Glomerular endothelial cell (primary cell): ENCODE measurements around the gene SMAGP. TPM values are rescaled to one million over a fixed set of nuclear protein-coding genes. Genes with fewer than 3 reads are reported as not detected.
"Not testable (repeated sequence)": the region's sequence is repeated elsewhere in the genome, so short reads cannot be mapped to it uniquely, and the experiment has no call there.

Experiments used
- DNase-seq: peaks from one replicate; pipeline ENCODE4 v3.0.0-alpha.2; 2011; ENCODE audit warnings: low read depth, low spot score; ENCODE audit errors: extremely low read depth
- total RNA-seq: library from RNA; depleted of rRNA; stranded (reverse); fragments of >200 nt; gene quantifications from 2 replicates; pipeline ENCODE4 v1.2.3, GENCODE V29; 2015

Gene SMAGP
- total RNA-seq, 1 donor from 2014 or later, result 15.4 TPM

DNA sequence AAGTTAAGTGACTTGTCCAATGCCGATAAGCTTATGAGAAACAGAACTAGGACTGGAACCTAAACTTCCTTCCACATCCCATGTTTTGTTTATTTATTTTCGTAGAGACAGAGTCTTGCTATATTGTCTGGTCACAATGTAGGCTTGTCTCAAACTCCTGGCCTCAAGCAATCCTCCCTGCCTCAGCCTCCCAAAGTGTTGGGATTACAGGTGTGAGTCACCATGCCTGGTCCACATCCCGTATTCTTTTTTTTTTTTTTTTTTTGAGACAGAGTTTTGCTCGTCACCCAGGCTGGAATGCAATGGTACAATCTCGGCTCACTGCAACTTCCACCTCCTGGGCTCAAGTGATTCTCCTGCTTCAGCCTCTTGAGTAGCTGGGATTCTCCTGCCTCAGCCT lies 43.1 kb downstream of the SMAGP start:
- not testable (repeated sequence) for DNase-seq

- DNase-seq, result no peak
Observed at GRCh38 chr12:51225771-51226170, 44.4 kb downstream of the SMAGP start.

- DNase-seq, result no peak
Observed at GRCh38 chr12:51225234-51225633, 45.0 kb downstream of the SMAGP start.

DNA sequence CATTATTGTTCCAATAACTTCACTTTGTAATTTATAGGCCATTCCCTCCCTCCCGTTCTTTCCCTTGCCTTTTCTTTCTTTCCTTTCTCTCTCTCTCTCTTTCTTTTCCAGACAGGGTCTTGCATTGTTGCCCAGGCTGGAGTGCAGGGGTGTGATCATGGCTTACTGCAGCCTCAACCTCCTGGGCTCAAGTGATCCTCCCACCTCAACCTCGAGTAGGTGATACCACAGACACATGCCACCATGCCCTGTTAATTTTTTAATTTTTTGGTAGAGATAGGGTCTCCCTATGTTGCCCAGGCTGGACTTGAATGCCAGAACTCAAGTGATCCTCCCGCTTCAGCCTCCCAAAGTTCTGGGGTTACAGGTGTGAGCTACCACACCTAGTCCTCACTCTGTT lies 45.6 kb downstream of the SMAGP start:
- DNase-seq, result no peak

- DNase-seq, result no peak
Observed at GRCh38 chr12:51222461-51222860, 47.8 kb downstream of the SMAGP start.

GRCh38 chr12:51219857-51220256 lies 50.4 kb downstream of the SMAGP start:
- not testable (repeated sequence) for DNase-seq

- no peak for DNase-seq
Observed at GRCh38 chr12:51219322-51219721, 50.9 kb downstream of the SMAGP start.

DNA sequence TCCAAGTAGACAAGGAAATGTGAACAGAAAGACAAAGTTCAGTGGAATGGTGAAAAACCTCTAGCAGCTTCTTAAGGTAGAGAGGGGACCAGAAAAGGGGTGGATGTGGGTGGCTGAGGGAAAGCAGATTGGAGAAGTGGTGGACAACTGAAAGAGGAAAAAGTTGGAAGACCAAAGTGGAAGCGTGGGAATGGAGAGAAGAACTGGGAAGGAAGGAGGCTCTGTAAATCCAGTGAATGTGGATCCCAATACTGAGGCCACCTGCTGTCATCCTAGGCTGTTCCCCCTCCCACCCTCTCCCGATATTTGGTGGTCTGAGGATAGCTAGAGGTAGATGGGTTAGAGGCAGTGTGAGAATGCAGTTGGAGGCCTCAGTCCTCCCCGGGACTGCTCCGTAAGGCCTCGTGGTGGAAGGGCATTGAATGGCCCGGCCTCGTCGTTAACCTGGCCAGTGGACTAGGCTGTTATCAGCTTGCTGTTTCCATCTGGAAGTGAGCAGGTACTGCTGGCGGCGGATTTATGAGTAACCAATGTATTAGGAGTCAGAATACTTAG lies 51.5 kb downstream of the SMAGP start:
- DNase-seq, result no peak

- no peak for DNase-seq
Observed at GRCh38 chr12:51217968-51218606, 52.1 kb downstream of the SMAGP start, which contains the start of gene POU6F1. Gene POU6F1 (minus strand): TSS chr12:51218062. CDS start chr12:51206836, 11,226 bp downstream.

DNA sequence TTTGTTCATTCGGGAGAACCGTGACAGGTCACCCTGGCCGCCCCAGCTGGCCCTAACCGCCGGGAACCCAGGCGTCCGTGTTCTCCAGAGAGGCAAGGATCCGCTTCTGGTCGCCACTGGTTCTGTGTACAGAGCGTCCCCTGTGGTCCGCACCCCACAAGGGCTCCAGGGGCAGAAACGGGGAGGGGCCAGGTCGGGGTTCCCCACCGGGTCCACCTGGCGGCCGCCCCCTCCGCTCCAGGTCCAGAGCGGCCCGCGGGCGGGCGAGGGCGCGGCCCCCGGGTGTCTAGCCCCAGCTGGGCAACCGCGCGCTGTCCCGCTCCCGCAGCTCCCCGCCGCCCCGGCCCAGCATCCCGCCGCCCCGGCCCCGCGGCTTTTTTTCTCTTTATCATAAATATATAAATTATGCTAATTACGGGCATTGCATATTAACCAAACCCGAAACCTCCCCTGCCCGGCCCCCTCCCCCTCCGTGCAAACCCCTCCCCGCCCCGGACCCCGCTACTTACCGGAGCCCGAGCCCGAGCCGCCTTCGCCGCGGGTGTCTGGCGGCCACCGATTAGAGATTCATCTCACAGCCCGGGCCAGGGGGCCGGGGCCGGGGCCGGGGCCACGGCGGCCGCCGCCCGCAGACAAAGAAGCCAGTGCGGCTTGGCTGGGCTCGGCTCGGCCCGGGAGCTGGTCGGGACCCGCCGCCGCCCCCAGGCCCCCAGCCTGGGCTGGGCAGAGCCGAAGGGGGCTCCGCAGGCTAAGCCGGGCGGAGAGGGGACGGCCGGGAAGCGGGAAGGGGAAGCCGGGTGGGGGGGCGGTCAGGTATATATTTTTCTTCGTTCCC lies 52.9 kb downstream of the SMAGP start:
- DNase-seq, result no peak

DNA sequence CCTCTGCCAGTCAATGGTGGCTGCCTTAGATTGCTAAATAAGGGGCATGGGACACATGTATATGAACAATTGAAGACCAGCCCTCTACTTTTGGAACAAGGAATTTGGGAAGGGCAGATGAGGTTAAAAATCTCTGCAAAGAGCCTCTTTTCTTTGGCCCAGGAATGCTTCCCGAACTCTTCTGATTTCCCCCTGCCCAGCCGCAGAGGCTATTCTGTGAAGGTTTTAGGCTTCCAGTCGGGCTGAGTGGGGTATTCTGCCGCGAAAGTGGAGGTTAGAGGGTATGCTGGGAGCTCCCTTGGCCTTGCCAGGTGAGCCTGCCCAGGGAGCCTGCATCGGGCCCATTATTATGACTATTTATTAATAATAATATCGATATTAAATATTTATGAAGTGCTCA lies 53.6 kb downstream of the SMAGP start:
- no peak for DNase-seq

DNA sequence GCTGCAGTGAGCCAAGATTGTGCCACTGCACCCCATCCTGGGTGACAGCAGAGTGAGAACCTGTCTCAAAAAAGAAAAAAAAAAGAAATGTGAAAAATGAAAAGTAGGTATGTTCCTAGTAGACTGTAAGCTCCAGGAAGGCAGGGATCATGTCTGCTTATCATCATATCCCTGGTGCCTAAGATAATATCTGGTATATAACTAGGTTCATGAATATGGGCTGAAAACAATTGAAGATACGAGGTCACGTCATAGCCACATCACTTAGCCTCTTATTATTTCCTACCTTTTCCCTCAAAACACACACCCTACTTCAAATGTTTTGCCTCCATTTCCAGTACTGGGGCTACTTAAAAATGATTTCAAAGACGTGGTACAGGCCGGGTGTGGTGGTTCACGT lies 55.3 kb downstream of the SMAGP start:
- DNase-seq, result no peak

DNA sequence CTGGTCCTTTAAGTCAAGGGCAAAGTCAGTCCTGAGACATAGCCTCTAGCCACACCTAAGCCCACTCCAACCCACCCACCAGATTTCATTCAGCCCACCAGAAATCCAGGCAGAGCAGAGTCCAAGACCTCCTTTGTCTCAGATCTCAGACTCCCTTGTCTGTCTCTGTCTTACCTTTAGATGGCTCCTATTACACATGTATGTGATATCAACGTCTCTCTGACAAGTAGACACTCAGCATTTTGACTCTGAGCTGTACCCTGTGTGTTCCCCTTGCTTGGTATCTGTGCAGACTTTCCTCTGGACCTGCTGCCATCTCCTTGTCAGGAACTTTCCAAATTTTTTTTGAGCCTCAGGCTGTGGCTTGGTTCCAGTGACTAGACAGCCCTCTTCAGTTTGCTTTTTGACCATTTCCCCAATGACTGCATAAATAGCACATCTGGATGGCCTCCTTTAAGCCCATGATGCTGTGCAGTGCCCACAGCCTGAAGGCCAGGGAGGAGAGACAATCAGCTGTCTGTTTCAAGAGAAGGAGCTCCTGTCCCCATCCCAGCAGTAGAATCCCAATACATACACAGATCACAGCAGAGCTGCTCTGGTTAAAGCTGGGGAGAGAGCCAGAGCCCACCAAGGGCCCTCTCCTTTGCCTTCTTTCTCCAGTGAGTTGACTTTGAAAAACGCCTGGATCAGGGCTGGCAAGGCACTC lies 59.4 kb downstream of the SMAGP start:
- DNase-seq, result no peak

- no peak for DNase-seq
Observed at GRCh38 chr12:51209259-51209658, 61.0 kb downstream of the SMAGP start.

- DNase-seq, result no peak
Observed at GRCh38 chr12:51208016-51208660, 62.1 kb downstream of the SMAGP start.

DNA sequence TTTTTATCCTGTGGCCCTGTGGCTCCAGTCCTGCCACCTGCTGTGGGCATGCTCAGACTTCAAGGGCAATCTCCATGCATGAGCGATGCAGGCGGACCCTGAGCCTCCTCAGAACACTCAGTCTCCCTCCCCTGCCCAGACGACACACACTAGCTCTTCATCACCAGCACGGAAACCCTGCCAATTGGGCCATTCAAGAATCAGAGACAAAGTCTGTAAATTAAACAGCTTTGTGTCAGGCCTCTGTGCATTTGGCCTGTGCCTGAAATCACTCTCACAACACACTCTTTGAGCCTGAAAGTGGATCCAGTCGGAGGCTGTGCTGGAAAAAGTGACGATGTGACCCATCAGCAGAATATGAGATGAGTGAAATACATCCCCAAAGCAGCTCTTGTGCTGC lies 64.9 kb downstream of the SMAGP start:
- DNase-seq, result no peak

- no peak for DNase-seq
Observed at GRCh38 chr12:51202718-51203117, 67.5 kb downstream of the SMAGP start.

DNA sequence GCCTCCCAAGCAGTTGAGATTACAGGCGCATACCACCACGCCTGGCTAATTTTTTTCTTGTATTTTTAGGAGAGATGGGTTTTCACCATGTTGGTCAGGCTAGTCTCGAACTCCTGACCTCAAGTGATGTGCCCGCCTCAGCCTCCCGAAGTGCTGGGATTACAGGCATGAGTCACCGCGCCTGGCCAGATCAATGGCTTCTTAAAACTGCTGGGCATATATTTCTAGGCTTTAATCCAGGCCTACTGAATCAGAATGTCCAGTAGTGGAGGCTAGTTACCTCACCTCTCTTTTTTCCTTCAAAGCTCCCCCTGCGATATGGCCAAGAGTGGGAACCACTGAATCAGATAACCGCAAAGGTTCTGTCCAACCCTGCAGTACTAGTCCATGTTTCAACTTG lies 69.4 kb downstream of the SMAGP start:
- DNase-seq, result no peak

GRCh38 chr12:51200156-51200555 lies 70.1 kb downstream of the SMAGP start:
- no peak for DNase-seq

GRCh38 chr12:51199366-51199945 lies 70.8 kb downstream of the SMAGP start:
- DNase-seq, result no peak
